ENCODE measurements around the gene GSTM5.
"Not testable (repeated sequence)": the region's sequence is repeated elsewhere in the genome, so short reads cannot be mapped to it uniquely, and the experiment has no call there.

The GSTM5 gene

GRCh38 chr1:109754738-109755137 is 42.7 kb downstream of the GSTM5 start:
- no peaks in the 10 kb centered on the region for H3K9me2 ChIP-seq (replicated peaks; ENCODE audit: low read depth, low read length)
- H3K4me2 ChIP-seq (ENCODE audit: low read depth, low read length, poor library complexity, severe bottlenecking): no peak overlapping the region
- no peaks in the 10 kb centered on the region for H3K27me3 ChIP-seq (ENCODE audit: insufficient read depth, low read length, poor library complexity, severe bottlenecking)
- no peak overlapping the region for H3K9ac ChIP-seq (ENCODE audit: low read depth, low read length, poor library complexity, severe bottlenecking)
- no peaks in the 10 kb centered on the region for H3K9me3 ChIP-seq (ENCODE audit: insufficient read depth, low read depth, low read length)
- H4K20me1 ChIP-seq (ENCODE audit: insufficient read depth, low read length, poor library complexity, severe bottlenecking): no peaks in the 10 kb centered on the region
- no peaks in the 10 kb centered on the region for H3F3A ChIP-seq (ENCODE audit: low read depth)
- TF ChIP-seq CTCF (conservative IDR thresholded peaks at IDR 0.05; ENCODE audit: low read length): no peak
- no peak for TF ChIP-seq EZH2phosphoT487 (IDR thresholded peaks at IDR 0.05; ENCODE audit: borderline replicate concordance)
- H3K79me2 ChIP-seq (ENCODE audit: insufficient read depth, low read length): no peaks in the 10 kb centered on the region
- H2AFZ ChIP-seq (ENCODE audit: low read length): no peak overlapping the region
- no peaks in the 10 kb centered on the region for H3K4me1 ChIP-seq (ENCODE audit: insufficient read depth, low read length, poor library complexity, severe bottlenecking)
- no peaks in the 10 kb centered on the region for H3K36me3 ChIP-seq (ENCODE audit: insufficient read depth, low read length)
- H3K4me3 ChIP-seq (ENCODE audit: low read length, poor library complexity, severe bottlenecking): no peak overlapping the region

GRCh38 chr1:109756325-109756724 is 44.3 kb downstream of the GSTM5 start:
- H4K20me1 ChIP-seq (ENCODE audit: insufficient read depth, low read length, poor library complexity, severe bottlenecking); H3K9me2 ChIP-seq (replicated peaks; ENCODE audit: low read depth, low read length); H3K9ac ChIP-seq (ENCODE audit: low read depth, low read length, poor library complexity, severe bottlenecking); H3K4me1 ChIP-seq (ENCODE audit: insufficient read depth, low read length, poor library complexity, severe bottlenecking); H3K79me2 ChIP-seq (ENCODE audit: insufficient read depth, low read length); H3K27me3 ChIP-seq (ENCODE audit: insufficient read depth, low read length, poor library complexity, severe bottlenecking); H3K9me3 ChIP-seq (ENCODE audit: insufficient read depth, low read depth, low read length); H3K4me3 ChIP-seq (ENCODE audit: low read length, poor library complexity, severe bottlenecking); H2AFZ ChIP-seq (ENCODE audit: low read length); H3K4me2 ChIP-seq (ENCODE audit: low read depth, low read length, poor library complexity, severe bottlenecking); H3F3A ChIP-seq (ENCODE audit: low read depth); H3K36me3 ChIP-seq (ENCODE audit: insufficient read depth, low read length): not testable (repeated sequence)

GRCh38 chr1:109756848-109757521 is 44.9 kb downstream of the GSTM5 start:
- Histone ChIP-seq H3K9ac (ENCODE audit: low read depth, low read length, poor library complexity, severe bottlenecking) (no peak overlapping the region), H3K4me1 (ENCODE audit: insufficient read depth, low read length, poor library complexity, severe bottlenecking) (no peaks in the 10 kb centered on the region), H3K4me3 (ENCODE audit: low read length, poor library complexity, severe bottlenecking) (no peak overlapping the region), H2AFZ (ENCODE audit: low read length) (no peak overlapping the region), H3K4me2 (ENCODE audit: low read depth, low read length, poor library complexity, severe bottlenecking) (no peak overlapping the region), H3F3A (ENCODE audit: low read depth) (no peaks in the 10 kb centered on the region), H3K9me2 (replicated peaks; ENCODE audit: low read depth, low read length) (no peaks in the 10 kb centered on the region), H3K79me2 (ENCODE audit: insufficient read depth, low read length) (no peaks in the 10 kb centered on the region), H3K27me3 (ENCODE audit: insufficient read depth, low read length, poor library complexity, severe bottlenecking) (no peaks in the 10 kb centered on the region), H3K36me3 (ENCODE audit: insufficient read depth, low read length) (no peaks in the 10 kb centered on the region), H4K20me1 (ENCODE audit: insufficient read depth, low read length, poor library complexity, severe bottlenecking) (no peaks in the 10 kb centered on the region), H3K9me3 (ENCODE audit: insufficient read depth, low read depth, low read length) (no peaks in the 10 kb centered on the region)
- TF ChIP-seq EZH2phosphoT487 (IDR thresholded peaks at IDR 0.05; ENCODE audit: borderline replicate concordance): no peak
- TF ChIP-seq CTCF (conservative IDR thresholded peaks at IDR 0.05; ENCODE audit: low read length): no peak

All from Loucy (cell line).